ENCODE results near the gene CLINT1. TPM values are rescaled to one million over a fixed set of nuclear protein-coding genes. Genes with fewer than 3 reads are reported as not detected.

Gene CLINT1
- total RNA-seq, 4 donors from 2014 or later, result 77.4 to 124 (median 85.5) TPM

DNA sequence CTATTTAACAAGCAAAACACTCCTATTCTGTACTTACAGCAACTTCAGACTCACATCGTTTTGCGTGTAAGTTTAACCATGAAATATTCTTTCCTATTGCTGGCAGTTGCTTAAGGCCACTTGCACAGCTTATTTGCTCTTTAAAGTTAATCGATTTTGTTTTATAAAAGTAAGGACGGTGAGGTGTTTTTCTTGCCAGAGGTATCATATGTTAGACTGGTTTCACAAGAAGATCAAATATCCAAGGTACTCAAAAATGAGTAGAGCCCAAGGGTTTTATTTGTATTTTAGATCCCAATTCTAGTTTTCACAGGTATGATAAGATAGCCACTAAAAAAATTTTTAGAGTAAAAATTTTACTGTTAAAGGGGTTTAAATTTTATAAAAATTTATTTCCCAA is 16.2 kb downstream of the CLINT1 start:
- H3K9me3 ChIP-seq, result no peaks in the 10 kb centered on the region
- no peaks in the 10 kb centered on the region for H3K27me3 ChIP-seq
- no peak overlapping the region for H3K27ac ChIP-seq
- H3K4me3 ChIP-seq, result no peak overlapping the region
- intact Hi-C loops (cut with DNase I; ENCODE audit: low total_unique reads) (no loop called here), in situ Hi-C loops (cut with MboI; ENCODE audit: low sequenced_read_pairs in 4 of 4) (no loop called here)
- peaks cover 0 to 9% of the 10 kb centered on the region in 2 donors for H3K36me3 ChIP-seq
- ATAC-seq (no peak), DNase-seq (no peak)
- peaks cover 5% of the 10 kb centered on the region in 2 donors for H3K4me1 ChIP-seq
- TF ChIP-seq CTCF (IDR thresholded peaks at IDR 0.05 in 4 of 5, conservative IDR thresholded peaks at IDR 0.05 in 1 of 5), result no peak
- no peak for TF ChIP-seq POLR2A (IDR thresholded peaks at IDR 0.05)

DNA sequence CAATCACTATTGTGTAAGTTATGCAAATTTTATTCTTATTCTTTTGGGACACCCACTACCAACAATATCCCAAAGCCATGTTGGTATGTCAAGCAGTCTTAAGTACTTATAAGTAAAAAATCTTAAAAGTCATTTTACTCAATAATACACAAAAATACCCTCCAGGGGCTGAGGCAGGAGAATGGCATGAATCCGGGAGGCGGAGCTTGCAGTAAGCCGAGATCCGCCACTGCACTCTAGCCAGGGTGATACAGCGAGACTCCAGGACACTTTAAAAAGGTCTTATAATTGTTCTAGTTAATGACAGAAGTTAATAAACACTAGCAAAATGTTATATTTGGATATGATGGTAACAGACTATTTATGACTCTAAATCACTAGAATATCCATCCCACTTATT is 16.8 kb downstream of the CLINT1 start:
- H3K36me3 ChIP-seq, result peaks cover 0 to 7% of the 10 kb centered on the region in 2 donors
- in situ Hi-C loops (cut with MboI; ENCODE audit: low sequenced_read_pairs in 4 of 4) (no loop called here), intact Hi-C loops (cut with DNase I; ENCODE audit: low total_unique reads) (no loop called here)
- peaks cover 5% of the 10 kb centered on the region in 2 donors for H3K4me1 ChIP-seq
- DNase-seq, result no peak
- no peak overlapping the region for H3K27ac ChIP-seq
- no peaks in the 10 kb centered on the region for H3K9me3 ChIP-seq
- no peaks in the 10 kb centered on the region for H3K27me3 ChIP-seq
- no peak overlapping the region for H3K4me3 ChIP-seq
- ATAC-seq, result no peak
- TF ChIP-seq CTCF (IDR thresholded peaks at IDR 0.05 in 4 of 5, conservative IDR thresholded peaks at IDR 0.05 in 1 of 5), result no peak
- TF ChIP-seq POLR2A (IDR thresholded peaks at IDR 0.05), result no peak

GRCh38 chr5:157839157-157839795 is 19.7 kb downstream of the CLINT1 start:
- no peak for TF ChIP-seq POLR2A (IDR thresholded peaks at IDR 0.05)
- no peak for TF ChIP-seq CTCF (IDR thresholded peaks at IDR 0.05 in 4 of 5, conservative IDR thresholded peaks at IDR 0.05 in 1 of 5)
- Histone ChIP-seq H3K27me3 (no peaks in the 10 kb centered on the region), H3K9me3 (no peaks in the 10 kb centered on the region), H3K4me1 (peaks cover 5% of the 10 kb centered on the region in 2 donors), H3K27ac (no peak overlapping the region), H3K4me3 (no peak overlapping the region), H3K36me3 (no peaks in the 10 kb centered on the region)
- intact Hi-C loops (cut with DNase I; ENCODE audit: low total_unique reads) (no loop called here), in situ Hi-C loops (cut with MboI; ENCODE audit: low sequenced_read_pairs in 4 of 4) (no loop called here)
- DNase-seq, result no peak
- no peak for ATAC-seq

- no peaks in the 10 kb centered on the region for H3K27me3 ChIP-seq
- peaks cover 15 to 18% of the 10 kb centered on the region in 2 donors for H3K4me1 ChIP-seq
- H3K36me3 ChIP-seq, result no peaks in the 10 kb centered on the region
- in situ Hi-C loops (cut with MboI; ENCODE audit: low sequenced_read_pairs in 4 of 4) (no loop called here), intact Hi-C loops (cut with DNase I; ENCODE audit: low total_unique reads) (no loop called here)
- H3K27ac ChIP-seq, result no peak overlapping the region
- ATAC-seq (no peak), DNase-seq (no peak)
- no peak for TF ChIP-seq CTCF (IDR thresholded peaks at IDR 0.05 in 4 of 5, conservative IDR thresholded peaks at IDR 0.05 in 1 of 5)
- no peak for TF ChIP-seq POLR2A (IDR thresholded peaks at IDR 0.05)
- H3K4me3 ChIP-seq, result no peak overlapping the region
- H3K9me3 ChIP-seq, result no peaks in the 10 kb centered on the region
Observed at GRCh38 chr5:157836121-157836753, 22.7 kb downstream of the CLINT1 start.

All from gastrocnemius medialis (tissue), 4 donors.